OCI-LY1 (cell line): ENCODE data around the gene GOLGA6L24.
"Not testable (repeated sequence)": the region's sequence is repeated elsewhere in the genome, so short reads cannot be mapped to it uniquely, and the experiment has no call there.

ENCODE experiments used
- H2AFZ ChIP-seq: fragments of 200-600 bp; sonication (generic), shearing (Covaris generic); 2 replicates; pipeline ENCODE4 v1.6.0; 2014; ENCODE audit warnings: antibody characterized with exemption, mild to moderate bottlenecking, low read length
- H3F3A ChIP-seq: fragments of 200-600 bp; sonication (generic), shearing (Covaris generic); 2 replicates; pipeline ENCODE4 v1.6.0; 2014; ENCODE audit warnings: mild to moderate bottlenecking, antibody characterized with exemption, low read length, moderate library complexity; ENCODE audit not compliant: insufficient read depth
- H3K27ac ChIP-seq: fragments of 200-600 bp; sonication (generic); 2 replicates; pipeline ENCODE4 v1.5.1; 2014; ENCODE audit warnings: low read length, mixed run types, mild to moderate bottlenecking, low read depth; ENCODE audit not compliant: poor library complexity, severe bottlenecking
- H3K27me3 ChIP-seq: fragments of 200-600 bp; sonication (generic); 2 replicates; pipeline ENCODE4 v1.6.0; 2014; ENCODE audit warnings: antibody characterized with exemption, mild to moderate bottlenecking, low read length, moderate library complexity; ENCODE audit not compliant: insufficient read depth
- H3K36me3 ChIP-seq: fragments of 200-600 bp; sonication (generic); 2 replicates; pipeline ENCODE4 v1.6.1; 2014; ENCODE audit warnings: mild to moderate bottlenecking, antibody characterized with exemption, low read length, moderate library complexity, mixed read lengths; ENCODE audit not compliant: insufficient read depth
- H3K4me1 ChIP-seq: fragments of 200-600 bp; sonication (generic); 2 replicates; pipeline ENCODE4 v1.5.1; 2014; ENCODE audit warnings: mild to moderate bottlenecking, low read length, moderate library complexity; ENCODE audit not compliant: insufficient read depth, severe bottlenecking
- H3K4me2 ChIP-seq: fragments of 200-600 bp; sonication (generic), shearing (Covaris generic); 2 replicates; pipeline ENCODE4 v1.6.1; 2014; ENCODE audit warnings: low read length
- H3K4me3 ChIP-seq: fragments of 200-600 bp; sonication (generic); 2 replicates; pipeline ENCODE4 v1.5.1; 2014; ENCODE audit warnings: low read length, low read depth, mild to moderate bottlenecking, mixed read lengths; ENCODE audit not compliant: poor library complexity, severe bottlenecking
- H3K79me2 ChIP-seq: fragments of 200-600 bp; shearing (Covaris generic); 2 replicates; pipeline ENCODE4 v1.6.1; 2016; ENCODE audit warnings: mixed run types, low read length, mixed read lengths; ENCODE audit not compliant: insufficient read depth
- H3K9ac ChIP-seq: fragments of 200-600 bp; sonication (generic), shearing (Covaris generic); 2 replicates; pipeline ENCODE4 v1.6.1; 2014; ENCODE audit warnings: mild to moderate bottlenecking, low read length, mixed read lengths
- H3K9me2 ChIP-seq: fragments of 200-600 bp; sonication (generic), shearing (Covaris generic); 2 replicates; pipeline ENCODE4 v1.6.1; 2014; ENCODE audit warnings: low read depth, mild to moderate bottlenecking, low read length, mixed read lengths
- H3K9me3 ChIP-seq: fragments of 200-600 bp; shearing (Covaris generic); 2 replicates; pipeline ENCODE4 v1.6.1; 2014; ENCODE audit warnings: low read length, mixed read lengths
- H4K20me1 ChIP-seq: fragments of 200-600 bp; sonication (generic), shearing (Covaris generic); 2 replicates; pipeline ENCODE4 v1.6.0; 2016; ENCODE audit warnings: mild to moderate bottlenecking, low read length; ENCODE audit not compliant: insufficient read depth

GOLGA6L24 gene

GRCh38 chr15:28321358-28322078 is 36.4 kb downstream of the GOLGA6L24 start:
- H4K20me1 ChIP-seq, H3K27me3 ChIP-seq, H2AFZ ChIP-seq, H3K9me2 ChIP-seq, H3F3A ChIP-seq, H3K4me1 ChIP-seq, H3K9me3 ChIP-seq, H3K79me2 ChIP-seq: not testable (repeated sequence)
- Histone ChIP-seq H3K27ac (peak overlapping the region; percentile 54), H3K4me3 (peak overlapping the region; percentile 58), H3K36me3 (peaks cover 16% of the 10 kb centered on the region), H3K4me2 (peak overlapping the region; percentile 58; the same call in 1 of the 2 replicates), H3K9ac (peak overlapping the region; percentile 45; the same call in 1 of the 2 replicates)

DNA sequence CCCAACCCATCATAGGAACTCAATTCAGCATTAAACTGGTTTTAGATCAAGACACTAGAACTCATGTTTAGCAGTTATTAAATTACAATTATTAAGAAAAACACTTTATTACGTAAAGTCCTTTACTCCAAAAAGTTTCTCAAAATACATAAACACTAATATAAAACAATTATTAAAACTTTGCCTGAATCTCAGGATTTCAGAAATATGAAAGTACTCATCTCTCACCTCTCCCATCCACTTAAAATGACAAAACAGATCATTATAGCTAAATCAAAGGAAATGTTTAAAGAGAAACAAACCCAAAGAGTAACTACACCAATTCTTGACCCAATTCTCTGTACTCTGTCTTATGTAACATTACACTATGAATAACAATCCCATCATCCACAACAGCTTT is 38.2 kb downstream of the GOLGA6L24 start:
- H4K20me1 ChIP-seq, H3K9me3 ChIP-seq, H2AFZ ChIP-seq, H3K4me2 ChIP-seq, H3K79me2 ChIP-seq, H3K9ac ChIP-seq, H3F3A ChIP-seq, H3K27ac ChIP-seq, H3K9me2 ChIP-seq, H3K4me1 ChIP-seq, H3K4me3 ChIP-seq, H3K27me3 ChIP-seq: not testable (repeated sequence)
- peaks cover 21% of the 10 kb centered on the region for H3K36me3 ChIP-seq

DNA sequence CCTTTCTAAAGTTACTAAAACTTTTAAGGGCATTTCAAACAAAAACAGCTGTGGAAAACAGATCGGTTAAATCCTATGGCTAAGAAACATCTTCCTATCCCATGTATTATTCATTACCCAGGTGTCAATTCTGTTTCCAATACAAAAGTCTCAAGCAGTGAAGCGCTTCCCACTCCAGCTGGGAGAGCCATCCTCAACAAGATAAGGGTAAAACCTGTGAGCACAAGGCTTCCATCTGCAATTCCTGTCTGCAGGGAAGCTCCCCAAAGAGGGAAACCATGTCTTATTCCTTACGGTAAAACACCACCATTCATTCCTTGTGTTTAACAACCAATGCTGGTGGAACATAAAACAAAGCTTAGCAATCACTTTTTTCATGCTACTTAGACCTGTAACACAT is 39.1 kb downstream of the GOLGA6L24 start:
- not testable (repeated sequence) for H3K79me2 ChIP-seq, H3K9me3 ChIP-seq, H3K27ac ChIP-seq, H3K4me1 ChIP-seq, H3F3A ChIP-seq, H2AFZ ChIP-seq, H3K9me2 ChIP-seq, H3K4me2 ChIP-seq, H3K27me3 ChIP-seq, H4K20me1 ChIP-seq, H3K4me3 ChIP-seq, H3K9ac ChIP-seq
- H3K36me3 ChIP-seq = peaks cover 25% of the 10 kb centered on the region

GRCh38 chr15:28318122-28318521 is 39.8 kb downstream of the GOLGA6L24 start:
- H3F3A ChIP-seq, H3K79me2 ChIP-seq, H3K4me1 ChIP-seq, H3K9me3 ChIP-seq, H3K27me3 ChIP-seq, H3K9me2 ChIP-seq, H4K20me1 ChIP-seq, H3K4me3 ChIP-seq, H3K4me2 ChIP-seq, H2AFZ ChIP-seq, H3K27ac ChIP-seq, H3K9ac ChIP-seq: not testable (repeated sequence)
- H3K36me3 ChIP-seq = peaks cover 28% of the 10 kb centered on the region

DNA sequence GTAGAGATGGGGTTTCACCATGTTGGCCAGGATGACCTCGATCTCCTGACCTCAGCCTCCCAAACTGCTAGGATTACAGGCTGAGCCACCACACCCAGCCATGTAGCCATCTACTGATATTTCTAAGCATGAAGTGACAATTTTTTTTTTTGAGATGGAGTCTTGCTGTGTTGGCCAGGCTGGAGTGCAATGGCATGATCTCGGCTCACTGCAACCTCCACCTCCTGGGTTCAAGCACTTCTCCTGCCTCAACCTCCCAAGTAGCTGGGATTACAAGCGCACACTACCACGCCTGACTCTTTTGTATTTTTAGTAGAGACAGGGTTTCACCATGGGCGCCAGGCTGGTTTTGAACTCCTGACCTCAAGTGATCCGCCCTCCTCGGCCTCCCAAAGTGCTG is 40.9 kb downstream of the GOLGA6L24 start:
- not testable (repeated sequence) for H3F3A ChIP-seq, H3K9ac ChIP-seq, H3K9me3 ChIP-seq, H3K4me2 ChIP-seq, H3K79me2 ChIP-seq, H3K4me3 ChIP-seq, H3K4me1 ChIP-seq, H3K27me3 ChIP-seq, H2AFZ ChIP-seq, H4K20me1 ChIP-seq, H3K27ac ChIP-seq, H3K9me2 ChIP-seq
- H3K36me3 ChIP-seq = peaks cover 28% of the 10 kb centered on the region

DNA sequence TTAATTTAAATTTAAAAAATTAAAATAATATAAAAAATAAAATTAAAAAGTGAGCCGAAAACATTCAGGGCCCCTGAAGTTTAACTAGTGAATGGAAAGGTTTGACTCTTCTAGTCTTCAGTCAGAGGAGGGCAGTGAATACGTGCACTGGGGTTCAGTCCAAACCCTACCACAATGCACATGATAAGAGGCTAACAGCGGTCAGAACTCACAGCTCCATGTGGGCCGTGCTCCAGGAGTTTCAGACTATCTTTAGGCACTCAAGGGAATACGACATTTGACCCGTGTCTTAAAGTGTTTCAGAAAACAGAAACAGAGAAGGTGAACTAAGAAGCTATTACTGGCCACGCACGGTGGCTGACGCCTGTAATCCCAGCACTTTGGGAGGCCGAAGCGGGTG is 47.4 kb downstream of the GOLGA6L24 start:
- not testable (repeated sequence) for H4K20me1 ChIP-seq, H3K9me2 ChIP-seq, H3K4me2 ChIP-seq, H3K4me3 ChIP-seq, H3F3A ChIP-seq, H3K79me2 ChIP-seq, H3K9me3 ChIP-seq, H3K4me1 ChIP-seq, H3K27ac ChIP-seq, H2AFZ ChIP-seq, H3K27me3 ChIP-seq, H3K9ac ChIP-seq
- peaks cover 28% of the 10 kb centered on the region for H3K36me3 ChIP-seq

- not testable (repeated sequence) for H3K4me2 ChIP-seq, H3K9me2 ChIP-seq, H3K79me2 ChIP-seq, H3K9ac ChIP-seq, H3K4me3 ChIP-seq, H3F3A ChIP-seq, H3K9me3 ChIP-seq, H4K20me1 ChIP-seq, H2AFZ ChIP-seq, H3K27ac ChIP-seq, H3K27me3 ChIP-seq, H3K4me1 ChIP-seq
- peaks cover 17% of the 10 kb centered on the region for H3K36me3 ChIP-seq
Observed at GRCh38 chr15:28308718-28309117, 49.2 kb downstream of the GOLGA6L24 start.
